ENCODE data around the gene FGD6. TPM values are rescaled to one million over a fixed set of nuclear protein-coding genes. Genes with fewer than 3 reads are reported as not detected.
"Not testable (repeated sequence)": the region's sequence is repeated elsewhere in the genome, so short reads cannot be mapped to it uniquely, and the experiment has no call there.

The FGD6 gene
- total RNA-seq, 1 experiment from 2014 or later = 66.6 TPM

DNA sequence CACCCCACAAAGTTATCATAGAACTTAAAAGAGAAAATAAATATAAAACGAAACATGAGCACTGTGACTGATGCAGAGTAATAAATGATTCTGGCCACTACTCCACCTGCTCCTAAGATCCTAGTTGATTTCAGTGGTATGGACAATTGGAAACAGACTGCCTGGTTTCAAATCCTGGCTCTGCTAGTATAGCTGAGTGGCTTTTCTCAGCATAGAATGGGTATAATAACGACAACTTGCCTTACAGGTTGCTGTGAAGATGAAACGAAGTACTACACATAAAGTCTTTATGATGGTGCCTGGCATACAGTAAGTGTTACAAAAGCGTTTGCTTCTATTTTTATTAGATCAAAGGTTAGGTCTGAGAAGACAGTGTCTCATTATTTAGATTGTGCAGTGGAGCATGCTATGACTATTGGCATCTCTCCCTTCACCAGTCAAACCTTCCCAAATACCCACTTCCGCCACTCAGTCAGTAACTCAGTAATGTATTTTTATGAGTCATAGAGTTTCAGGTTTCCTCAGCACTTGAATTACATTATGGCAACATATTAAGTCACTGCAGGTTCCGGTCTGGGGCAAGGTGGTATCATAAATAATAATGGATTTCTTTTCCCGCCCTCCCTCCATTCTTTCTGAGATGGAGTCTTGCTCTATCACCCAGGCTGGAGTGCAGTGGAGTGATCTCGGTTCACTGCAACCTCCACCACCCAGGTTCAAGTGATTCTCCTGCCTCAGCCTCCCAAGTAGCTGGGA, 114.2 kb downstream of the FGD6 start:
- peak; percentile 73 for DNase-seq
- Mint-ChIP-seq H3K36me3 (ENCODE audit: insufficient read depth, unreplicated experiment) (peaks cover 74% of the 10 kb centered on the region), H3K27me3 (ENCODE audit: unreplicated experiment) (no peaks in the 10 kb centered on the region), H3K4me3 (ENCODE audit: low read depth, unreplicated experiment) (peak overlapping the region; percentile 13), H3K9me3 (ENCODE audit: low read depth, unreplicated experiment) (no peaks in the 10 kb centered on the region), H3K4me1 (ENCODE audit: low read depth, unreplicated experiment) (peaks cover 64% of the 10 kb centered on the region), H3K27ac (ENCODE audit: unreplicated experiment) (peak overlapping the region; percentile 84)
- intact Hi-C loops (cut with micrococcal nuclease; ENCODE audit: unreplicated experiment) = loop anchor here (1.0 kb wide), 1 partner anchor 14 kb away; no protein-coding TSS in a partner anchor
- CTCF ChIA-PET = interaction anchor here (0.7 to 1.1 kb wide), 3 partner anchors 14 to 227 kb away, joined by 3 to 4 read pairs (median 4); no protein-coding TSS in a partner anchor
- no TSS peak for BruUV-seq (replicated peaks)
- TF ChIP-seq, protein P1, sequence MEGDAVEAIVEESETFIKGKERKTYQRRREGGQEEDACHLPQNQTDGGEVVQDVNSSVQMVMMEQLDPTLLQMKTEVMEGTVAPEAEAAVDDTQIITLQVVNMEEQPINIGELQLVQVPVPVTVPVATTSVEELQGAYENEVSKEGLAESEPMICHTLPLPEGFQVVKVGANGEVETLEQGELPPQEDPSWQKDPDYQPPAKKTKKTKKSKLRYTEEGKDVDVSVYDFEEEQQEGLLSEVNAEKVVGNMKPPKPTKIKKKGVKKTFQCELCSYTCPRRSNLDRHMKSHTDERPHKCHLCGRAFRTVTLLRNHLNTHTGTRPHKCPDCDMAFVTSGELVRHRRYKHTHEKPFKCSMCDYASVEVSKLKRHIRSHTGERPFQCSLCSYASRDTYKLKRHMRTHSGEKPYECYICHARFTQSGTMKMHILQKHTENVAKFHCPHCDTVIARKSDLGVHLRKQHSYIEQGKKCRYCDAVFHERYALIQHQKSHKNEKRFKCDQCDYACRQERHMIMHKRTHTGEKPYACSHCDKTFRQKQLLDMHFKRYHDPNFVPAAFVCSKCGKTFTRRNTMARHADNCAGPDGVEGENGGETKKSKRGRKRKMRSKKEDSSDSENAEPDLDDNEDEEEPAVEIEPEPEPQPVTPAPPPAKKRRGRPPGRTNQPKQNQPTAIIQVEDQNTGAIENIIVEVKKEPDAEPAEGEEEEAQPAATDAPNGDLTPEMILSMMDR (IDR thresholded peaks at IDR 0.05; ENCODE audit: unreplicated experiment) = no peak

DNA sequence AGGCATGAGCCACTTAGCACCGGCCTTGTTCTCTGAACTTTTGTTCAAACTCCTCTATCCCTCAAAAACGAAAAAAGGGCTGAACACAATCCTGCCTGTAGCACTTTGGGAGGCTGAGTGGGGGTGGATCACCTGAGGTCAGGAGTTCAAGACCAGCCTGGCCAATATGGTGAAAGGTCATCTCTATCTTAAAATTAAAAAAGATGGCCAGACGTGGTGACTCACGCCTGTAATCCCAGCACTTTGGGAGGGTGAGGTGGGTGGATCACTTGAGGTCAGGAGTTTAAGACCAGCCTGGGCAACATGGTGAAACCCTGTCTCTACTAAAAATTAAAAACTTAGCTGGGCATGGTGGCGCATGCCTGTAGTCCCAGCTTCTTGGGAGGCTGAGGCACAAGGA, 115.3 kb downstream of the FGD6 start:
- DNase-seq; intact Hi-C loops (cut with micrococcal nuclease; ENCODE audit: unreplicated experiment): not testable (repeated sequence)

DNA sequence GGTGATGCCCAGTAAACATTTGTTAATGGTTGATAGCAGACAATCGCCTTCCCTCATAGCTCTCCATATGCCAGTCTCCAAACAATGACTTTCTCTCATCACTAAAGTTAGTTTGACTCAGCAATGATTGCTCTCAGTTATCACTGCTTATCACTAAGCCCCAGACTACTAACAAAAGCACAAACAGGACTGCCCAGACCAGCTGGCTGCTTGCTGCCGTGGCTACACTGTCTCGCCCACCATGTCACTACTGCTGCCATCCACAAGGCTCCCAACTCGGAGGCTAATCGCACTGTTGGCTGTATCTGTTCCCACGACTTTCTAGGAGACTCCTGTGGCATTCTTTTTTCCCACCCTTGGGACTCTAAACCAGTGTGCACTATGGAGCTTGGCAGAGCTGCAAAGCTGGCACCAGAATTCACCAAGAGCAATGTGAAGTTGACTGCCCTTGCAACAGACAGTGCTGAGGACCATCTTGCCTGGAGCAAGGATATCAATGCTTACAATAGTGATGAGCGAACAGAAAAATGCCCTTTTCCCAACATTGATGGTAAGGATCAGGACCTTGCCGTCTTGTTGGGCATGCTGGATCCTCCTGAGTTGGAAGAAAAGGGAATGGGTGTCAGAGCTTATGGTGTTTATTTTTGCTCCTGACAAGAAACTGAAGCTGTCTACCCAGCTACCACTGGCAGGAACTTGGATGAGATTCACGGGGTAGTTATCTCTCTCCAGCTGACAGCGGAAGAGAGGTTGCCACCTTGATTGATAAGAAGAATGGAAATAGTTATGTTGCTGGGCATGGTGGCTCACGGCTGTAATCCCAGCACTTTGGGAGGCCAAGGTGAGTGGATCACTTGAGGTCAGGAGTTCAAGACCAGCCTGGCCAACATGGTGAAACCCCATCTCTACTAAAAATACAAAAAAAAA, 116.7 kb downstream of the FGD6 start:
- intact Hi-C loops (cut with micrococcal nuclease; ENCODE audit: unreplicated experiment) = no loop called here
- Mint-ChIP-seq H3K9me3 (ENCODE audit: low read depth, unreplicated experiment) (no peaks in the 10 kb centered on the region), H3K27me3 (ENCODE audit: unreplicated experiment) (no peaks in the 10 kb centered on the region), H3K27ac (ENCODE audit: unreplicated experiment) (peak overlapping the region; percentile 83), H3K4me1 (ENCODE audit: low read depth, unreplicated experiment) (peaks cover 68% of the 10 kb centered on the region), H3K36me3 (ENCODE audit: insufficient read depth, unreplicated experiment) (peaks cover 78% of the 10 kb centered on the region), H3K4me3 (ENCODE audit: low read depth, unreplicated experiment) (peak overlapping the region; percentile 51)
- BruUV-seq (replicated peaks) = no TSS peak
- DNase-seq = no peak
- TF ChIP-seq, protein P1 (IDR thresholded peaks at IDR 0.05; ENCODE audit: unreplicated experiment) = no peak
- CTCF ChIA-PET = interaction anchor here (0.5 to 0.6 kb wide), 2 partner anchors 142 to 547 kb away, joined by 3 to 9 read pairs; no protein-coding TSS in a partner anchor

More for the DNA sequence above, 115.3 kb downstream of the FGD6 start:
- Mint-ChIP-seq H3K27ac (ENCODE audit: unreplicated experiment) (peak overlapping the region; percentile 84), H3K36me3 (ENCODE audit: insufficient read depth, unreplicated experiment) (peaks cover 71% of the 10 kb centered on the region), H3K4me3 (ENCODE audit: low read depth, unreplicated experiment) (peak overlapping the region; percentile 13), H3K4me1 (ENCODE audit: low read depth, unreplicated experiment) (peaks cover 61% of the 10 kb centered on the region)
- H3K9me3 Mint-ChIP-seq (ENCODE audit: low read depth, unreplicated experiment); BruUV-seq (replicated peaks); CTCF ChIA-PET; H3K27me3 Mint-ChIP-seq (ENCODE audit: unreplicated experiment): not testable (repeated sequence)

DNA sequence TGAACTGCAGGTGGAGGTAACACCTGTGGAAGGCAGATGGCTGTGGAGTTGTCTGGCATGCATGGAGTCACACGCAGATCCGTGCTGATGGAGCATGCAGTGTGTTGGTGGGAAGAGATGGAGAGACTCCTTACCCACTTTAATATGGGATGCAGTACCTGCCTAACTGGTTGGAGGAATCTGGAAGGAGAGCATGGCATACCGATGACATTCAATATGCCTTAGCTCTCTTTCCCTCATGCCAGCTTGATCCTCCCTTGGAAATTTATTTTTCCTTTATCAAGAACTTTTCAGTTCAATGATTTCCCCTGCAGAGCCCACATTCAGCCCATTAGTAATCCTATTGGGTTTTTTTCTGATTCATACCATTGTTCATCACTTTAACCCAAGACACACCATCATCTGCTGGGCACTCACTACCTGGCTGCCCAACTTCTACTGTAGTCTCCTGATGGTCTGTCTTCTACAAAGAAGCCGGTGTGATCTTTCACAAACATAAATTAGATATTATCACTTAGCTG, 117.9 kb downstream of the FGD6 start:
- BruUV-seq (replicated peaks) = no TSS peak
- intact Hi-C loops (cut with micrococcal nuclease; ENCODE audit: unreplicated experiment) = no loop called here
- peak overlapping the region; percentile 83 for H3K27ac Mint-ChIP-seq (ENCODE audit: unreplicated experiment)
- H3K9me3 Mint-ChIP-seq (ENCODE audit: low read depth, unreplicated experiment) = no peaks in the 10 kb centered on the region
- no peaks in the 10 kb centered on the region for H3K27me3 Mint-ChIP-seq (ENCODE audit: unreplicated experiment)
- peaks cover 71% of the 10 kb centered on the region for H3K36me3 Mint-ChIP-seq (ENCODE audit: insufficient read depth, unreplicated experiment)
- H3K4me1 Mint-ChIP-seq (ENCODE audit: low read depth, unreplicated experiment) = peaks cover 58% of the 10 kb centered on the region
- CTCF ChIA-PET = interaction anchor here (1.0 to 1.5 kb wide), 3 partner anchors 18 to 118 kb away, joined by 4 to 6 read pairs (median 5); partner anchors contain the start of genes FGD6 and VEZT
- H3K4me3 Mint-ChIP-seq (ENCODE audit: low read depth, unreplicated experiment) = peak overlapping the region; percentile 14
- DNase-seq = no peak
- TF ChIP-seq, protein P1 (IDR thresholded peaks at IDR 0.05; ENCODE audit: unreplicated experiment) = no peak
